HepG2 (cell line): ENCODE results near the gene ZNF524. TPM values are rescaled to one million over a fixed set of nuclear protein-coding genes. Genes with fewer than 3 reads are reported as not detected.

Experiments
- ATAC-seq: fragments of 200-7000 bp; cut with Tn5 transposase; 3 replicates; pipeline ENCODE4 v1.9.1; 2020; ENCODE audit warnings: mild to moderate bottlenecking, moderate library complexity
- BruUV-seq: library from RNA; stranded (reverse); fragments of 400-500 nt; replicated peaks from 2 replicates; lab custom pipeline; 2021; lab: Mats Ljungman, UMichigan
- CTCF ChIA-PET: fragments of 300-600 bp; formaldehyde crosslinking; extraction: SDS; loops from one replicate; lab custom pipeline; 2021; ENCODE audit warnings: low total read pairs, inconsistent platforms, low intra/inter-chr PET ratio; lab: Yijun Ruan, JAX
- POLR2A ChIA-PET: fragments of 350-600 bp; sonication (Branson Sonifier 250); formaldehyde crosslinking; loops from one replicate; lab custom pipeline; 2020; ENCODE audit warnings: antibody characterized with exemption, inconsistent platforms; lab: Yijun Ruan, JAX
- DNase-seq: peaks from one replicate; pipeline ENCODE4 v3.0.0-alpha.2; 2015; ENCODE audit warnings: low spot score
- FAIRE-seq: peaks from 3 replicates; lab custom pipeline; 2011; peaks lifted over from hg19 to GRCh38; lab: Jason Lieb, UNC
- H2AFZ ChIP-seq: one replicate; pipeline ENCODE4 v1.6.1; 2011; ENCODE audit warnings: low read length, inconsistent platforms
- H3K27ac ChIP-seq: fragments of 300-600 bp; 3 replicates; pipeline ENCODE4 v1.8.0; 2011; ENCODE audit warnings: mixed run types, mild to moderate bottlenecking, mixed read lengths, low read length, inconsistent platforms; ENCODE audit not compliant: insufficient read depth; ENCODE audit errors: extremely low read length
- H3K27me3 ChIP-seq, 2 experiments: fragments of 200-600 bp in 1 of 2; 2 replicates in 1 of 2; 3 replicates in 1 of 2; pipeline versions ENCODE4 v1.6.0 to v1.8.0; 2011; ENCODE audit warnings: low read length in 2 of 2, mild to moderate bottlenecking in 2 of 2, moderate library complexity in 2 of 2, inconsistent platforms in 1 of 2; ENCODE audit not compliant: insufficient read depth in 2 of 2, control insufficient read depth in 1 of 2
- H3K36me3 ChIP-seq, 2 experiments: fragments of 200-600 bp in 1 of 2; replicated peaks in 1 of 2; 2 replicates in 1 of 2; 3 replicates in 1 of 2; pipeline versions ENCODE4 v1.5.1 to v1.8.0; 2011; ENCODE audit warnings: low read length in 2 of 2, inconsistent platforms in 1 of 2; ENCODE audit not compliant: insufficient read depth in 2 of 2, control insufficient read depth in 1 of 2
- H3K4me1 ChIP-seq: 2 replicates; pipeline ENCODE4 v1.5.1; 2012; ENCODE audit warnings: low read length, inconsistent platforms; ENCODE audit not compliant: insufficient read depth
- H3K4me2 ChIP-seq: 2 replicates; pipeline ENCODE4 v1.6.0; 2011; ENCODE audit warnings: low read depth, low read length, inconsistent platforms
- H3K4me3 ChIP-seq, 3 experiments: fragments of 200-600 bp in 1 of 3; sonication (generic), shearing (Covaris generic) in 1 of 3; replicated peaks in 1 of 3; 2 replicates each; pipeline ENCODE4 v1.5.1; 2011 to 2016; ENCODE audit warnings: low read length in 3 of 3, inconsistent platforms in 2 of 3, low read depth in 2 of 3, mild to moderate bottlenecking in 2 of 3, control low read depth in 1 of 3, mixed read lengths in 1 of 3; ENCODE audit not compliant: insufficient read depth in 1 of 3
- H3K79me2 ChIP-seq: one replicate; pipeline ENCODE4 v1.6.1; 2011; ENCODE audit warnings: low read length, inconsistent platforms; ENCODE audit not compliant: insufficient read depth
- H3K9ac ChIP-seq: 2 replicates; pipeline ENCODE4 v1.6.0; 2011; ENCODE audit warnings: mild to moderate bottlenecking, low read depth, low read length, inconsistent platforms; ENCODE audit not compliant: insufficient read depth
- H3K9me3 ChIP-seq: 2 replicates; pipeline ENCODE4 v1.5.1; 2012; ENCODE audit warnings: mild to moderate bottlenecking, low read length
- H4K20me1 ChIP-seq: 2 replicates; pipeline ENCODE4 v1.6.0; 2011; ENCODE audit warnings: inconsistent platforms, mild to moderate bottlenecking, low read length, moderate library complexity; ENCODE audit not compliant: insufficient read depth
- FOXK1 ChIP-seq: sonication (generic); formaldehyde crosslinking; IDR thresholded peaks from 2 replicates; pipeline ENCODE4 v1.4.0; 2020; ENCODE audit warnings: low read depth, missing genetic modification reagents, borderline replicate concordance
- GFI1 ChIP-seq: sonication (generic); formaldehyde crosslinking; IDR thresholded peaks from 2 replicates; pipeline ENCODE4 v1.5.0; 2020; ENCODE audit warnings: missing genetic modification reagents, mild to moderate bottlenecking, borderline replicate concordance
- MAF1 ChIP-seq: sonication (generic); formaldehyde crosslinking; IDR thresholded peaks from 2 replicates; pipeline ENCODE4 v1.5.0; 2020; ENCODE audit warnings: missing genetic modification reagents, borderline replicate concordance
- NFE2L1 ChIP-seq: sonication (generic); formaldehyde crosslinking; IDR thresholded peaks from 2 replicates; pipeline ENCODE4 v1.4.0; 2020; ENCODE audit warnings: missing genetic modification reagents, mild to moderate bottlenecking, borderline replicate concordance
- RBM22 ChIP-seq: fragments of 200-400 bp; formaldehyde crosslinking; optimal IDR thresholded peaks from 2 replicates; pipeline ENCODE3; 2017; ENCODE audit warnings: mild to moderate bottlenecking, low read length, moderate library complexity
- SMARCE1 ChIP-seq: fragments of 450-650 bp; IDR thresholded peaks from 2 replicates; pipeline ENCODE4 v1.6.1; 2017; ENCODE audit warnings: borderline replicate concordance
- ZBTB49 ChIP-seq: sonication (generic); formaldehyde crosslinking; IDR thresholded peaks from 2 replicates; pipeline ENCODE4 v1.4.0; 2020; ENCODE audit warnings: missing genetic modification reagents, borderline replicate concordance
- ZNF224 ChIP-seq: sonication (generic); formaldehyde crosslinking; IDR thresholded peaks from 2 replicates; pipeline ENCODE4 v1.5.0; 2020; ENCODE audit warnings: mild to moderate bottlenecking, missing genetic modification reagents
- ZNF24 ChIP-seq: fragments of 450-650 bp; IDR thresholded peaks from 2 replicates; pipeline ENCODE4 v1.6.1; 2017; ENCODE audit warnings: antibody characterized with exemption, mild to moderate bottlenecking
- ZNF251 ChIP-seq: sonication (generic); formaldehyde crosslinking; IDR thresholded peaks from 2 replicates; pipeline ENCODE4 v1.9.0; 2021; ENCODE audit warnings: mild to moderate bottlenecking, missing genetic modification reagents
- ZNF292 ChIP-seq: sonication (generic); formaldehyde crosslinking; IDR thresholded peaks from 2 replicates; pipeline ENCODE4 v1.8.1; 2022; ENCODE audit warnings: mild to moderate bottlenecking, low read depth, missing genetic modification reagents, borderline replicate concordance
- ZNF430 ChIP-seq: sonication (generic); formaldehyde crosslinking; IDR thresholded peaks from 2 replicates; pipeline ENCODE4 v1.9.0; 2021; ENCODE audit warnings: mild to moderate bottlenecking, missing genetic modification reagents
- ZNF432 ChIP-seq: sonication (generic); formaldehyde crosslinking; IDR thresholded peaks from 2 replicates; pipeline ENCODE4 v1.5.0; 2020; ENCODE audit warnings: missing genetic modification reagents, mild to moderate bottlenecking, borderline replicate concordance
- ZNF761 ChIP-seq: sonication (generic); formaldehyde crosslinking; conservative IDR thresholded peaks from 2 replicates; pipeline ENCODE4 v1.4.0; 2020; ENCODE audit warnings: mild to moderate bottlenecking, missing genetic modification reagents
- WGBS: methylation state at CpG from one replicate; pipeline ENCODE4 v1.1.6; 2017; ENCODE audit warnings: low lambda C conversion rate; 5-methylcytosine and 5-hydroxymethylcytosine counted together
- in situ Hi-C: cut with HindIII; loops from 2 replicates; pipeline ENCODE4 v1.10.0; 2017; ENCODE audit warnings: low pct_unique_long_range_greater_than_20kb; ENCODE audit not compliant: extremely low pct_ligation_motif_present
- intact Hi-C: fragments of 100-400 bp; cut with micrococcal nuclease; formaldehyde crosslinking; loops from one replicate; pipeline ENCODE4 v1.10.0; 2022; ENCODE audit not compliant: unreplicated experiment
- polyA plus RNA-seq, 8 experiments: library from polyadenylated mRNA; depleted of rRNA in 3 of 8; stranded (reverse) in 7 of 8; unstranded in 1 of 8; fragments of >200 nt; fragmentation: Illumina TruSeq in 4 of 8; extraction: Trizol in 4 of 8; gene quantifications; 2 replicates each; pipeline versions ENCODE4 v1.2.1 to v1.2.3, GENCODE V29; 2011 to 2016; ENCODE audit warnings: low read depth in 4 of 8, missing spikeins in 1 of 8, mixed read lengths in 1 of 8; ENCODE audit not compliant: insufficient read depth in 1 of 8
- total RNA-seq, 5 experiments: library from RNA; depleted of rRNA; stranded (reverse); fragments of >200 nt; fragmentation: Illumina TruSeq; extraction: Trizol; gene quantifications; 2 replicates each; pipeline ENCODE4 v1.2.3, GENCODE V29; 2016; ENCODE audit warnings: low read depth in 1 of 5
- TF ChIP-seq, protein P1 (sequence below): sonication (generic); formaldehyde crosslinking; IDR thresholded peaks from 2 replicates; pipeline ENCODE4 v1.4.0; 2020; ENCODE audit warnings: mild to moderate bottlenecking, low read depth, missing genetic modification reagents

ZNF524 gene
- total and polyA plus RNA-seq, 2 of the 13 experiments (the other 11 are each of a cell fraction or from before 2014, with no cell fraction given) = 3.2 to 4.6 TPM

GRCh38 chr19:55623561-55623960 lies 23.5 kb downstream of the ZNF524 start:
- FAIRE-seq = no peak
- Histone ChIP-seq H3K27me3 (no peaks in the 10 kb centered on the region), H3K27ac (peak overlapping the region; percentile 26), H3K9me3 (no peaks in the 10 kb centered on the region), H2AFZ (no peak overlapping the region), H3K4me3 (peak overlapping the region; percentile 29 to 58 (median 55)), H3K79me2 (peaks cover 4% of the 10 kb centered on the region), H4K20me1 (peaks cover 14% of the 10 kb centered on the region; the same call in 1 of the 2 replicates), H3K36me3 (0 out of 5 replicates have a peak, but pooled peaks cover 0 to 3% of the 10 kb centered on the region in 2 experiments), H3K4me1 (peaks cover 29% of the 10 kb centered on the region)
- 86% methylated on average over 7 of the region's 7 CpGs for WGBS
- intact Hi-C loops (no loop called here), in situ Hi-C loops (no loop called here)
- CTCF ChIA-PET = no interaction called here
- DNase-seq = no peak
- POLR2A ChIA-PET = interaction anchor here (1.6 to 2.8 kb wide), 4 partner anchors 9 to 31 kb away, joined by 8 to 23 read pairs (median 10); partner anchors contain the start of genes U2AF2 and ZNF865
- no peak for TF ChIP-seq ZNF430 (CRISPR knock-in tag)
- TF ChIP-seq ZNF251 (CRISPR knock-in tag) = no peak
- no peak for TF ChIP-seq GFI1 (CRISPR knock-in tag)
- no peak for TF ChIP-seq ZNF24
- no peak for TF ChIP-seq ZNF224 (CRISPR knock-in tag)
- no peak for TF ChIP-seq ZNF432
- TF ChIP-seq NFE2L1 (CRISPR knock-in tag) = no peak
- TF ChIP-seq FOXK1 (CRISPR knock-in tag) = no peak
- no peak for TF ChIP-seq ZNF292
- TF ChIP-seq ZNF761 (CRISPR knock-in tag) = no peak
- no peak for TF ChIP-seq RBM22
- TF ChIP-seq ZBTB49 = no peak
- no peak for TF ChIP-seq SMARCE1
- TF ChIP-seq, protein P1, sequence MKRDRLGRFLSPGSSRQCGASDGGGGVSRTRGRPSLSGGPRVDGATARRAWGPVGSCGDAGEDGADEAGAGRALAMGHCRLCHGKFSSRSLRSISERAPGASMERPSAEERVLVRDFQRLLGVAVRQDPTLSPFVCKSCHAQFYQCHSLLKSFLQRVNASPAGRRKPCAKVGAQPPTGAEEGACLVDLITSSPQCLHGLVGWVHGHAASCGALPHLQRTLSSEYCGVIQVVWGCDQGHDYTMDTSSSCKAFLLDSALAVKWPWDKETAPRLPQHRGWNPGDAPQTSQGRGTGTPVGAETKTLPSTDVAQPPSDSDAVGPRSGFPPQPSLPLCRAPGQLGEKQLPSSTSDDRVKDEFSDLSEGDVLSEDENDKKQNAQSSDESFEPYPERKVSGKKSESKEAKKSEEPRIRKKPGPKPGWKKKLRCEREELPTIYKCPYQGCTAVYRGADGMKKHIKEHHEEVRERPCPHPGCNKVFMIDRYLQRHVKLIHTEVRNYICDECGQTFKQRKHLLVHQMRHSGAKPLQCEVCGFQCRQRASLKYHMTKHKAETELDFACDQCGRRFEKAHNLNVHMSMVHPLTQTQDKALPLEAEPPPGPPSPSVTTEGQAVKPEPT (CRISPR knock-in tag) = no peak
- TF ChIP-seq MAF1 = no peak
- TF ChIP-seq, all 625 proteins: peak for 0
- TSS peak; percentile 59 for BruUV-seq
- peak overlapping the region; percentile 82 for H3K4me2 ChIP-seq
- ATAC-seq = no peak
- H3K9ac ChIP-seq = no peak overlapping the region
